Endothelial cell (in vitro differentiated cells): Measurements from ENCODE around the gene DGKB. TPM values are rescaled to one million over a fixed set of nuclear protein-coding genes. Genes with fewer than 3 reads are reported as not detected.

Experiments used
- DNase-seq: peaks from one replicate; pipeline ENCODE4 v3.0.0; 2021; ENCODE audit warnings: low spot score
- H3K27ac Mint-ChIP-seq: one replicate; pipeline ENCODE4 v1.8.0; 2021; ENCODE audit warnings: mixed read lengths, inconsistent platforms; ENCODE audit not compliant: unreplicated experiment
- H3K27me3 Mint-ChIP-seq: one replicate; pipeline ENCODE4 v1.8.0; 2021; ENCODE audit warnings: mild to moderate bottlenecking, moderate library complexity, mixed read lengths, inconsistent platforms; ENCODE audit not compliant: unreplicated experiment
- H3K36me3 Mint-ChIP-seq: one replicate; pipeline ENCODE4 v1.8.0; 2021; ENCODE audit warnings: mild to moderate bottlenecking, low read depth, mixed read lengths, inconsistent platforms; ENCODE audit not compliant: unreplicated experiment
- H3K4me1 Mint-ChIP-seq: one replicate; pipeline ENCODE4 v1.8.0; 2021; ENCODE audit warnings: mild to moderate bottlenecking, mixed read lengths, inconsistent platforms; ENCODE audit not compliant: unreplicated experiment
- H3K4me3 Mint-ChIP-seq: one replicate; pipeline ENCODE4 v1.8.0; 2021; ENCODE audit warnings: mild to moderate bottlenecking, mixed read lengths, inconsistent platforms; ENCODE audit not compliant: unreplicated experiment
- H3K9me3 Mint-ChIP-seq: one replicate; pipeline ENCODE4 v1.8.0; 2021; ENCODE audit warnings: mixed read lengths, inconsistent platforms; ENCODE audit not compliant: unreplicated experiment
- total RNA-seq: library from RNA; stranded (reverse); fragmentation: NEBNext Ultra II Directional; extraction: Animal tissue kit (Norgen Biotek cat#: 25700); gene quantifications from one replicate; pipeline ENCODE4 v1.2.1, GENCODE V29; 2021; ENCODE audit not compliant: unreplicated experiment
- TF ChIP-seq, protein P1 (sequence below): fragments of 200-600 bp; sonication (generic); IDR thresholded peaks from one replicate; pipeline ENCODE4 v1.5.0; 2021; ENCODE audit warnings: antibody characterized with exemption; ENCODE audit not compliant: unreplicated experiment

The DGKB gene
- total RNA-seq, 1 donor from 2014 or later: 0.46 TPM

DNA sequence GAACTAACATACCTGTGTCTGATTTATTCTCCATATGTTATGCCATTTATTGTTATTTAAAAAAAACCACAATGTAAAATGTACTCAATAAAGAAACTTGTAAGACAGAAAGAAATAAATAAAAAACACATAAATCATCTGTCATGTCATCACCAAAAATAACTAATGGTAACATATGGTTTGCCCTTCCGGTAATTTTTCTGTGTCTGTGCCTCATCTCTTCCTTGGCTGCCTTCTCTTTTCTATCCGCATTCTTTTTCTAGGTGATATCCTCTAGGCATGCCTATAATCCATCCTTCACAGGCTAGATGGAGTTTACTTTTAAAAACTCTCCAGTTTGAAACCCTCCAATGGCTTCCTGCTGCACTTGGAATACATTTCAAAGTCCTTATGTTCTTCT, 609.1 kb downstream of the DGKB start:
- TF ChIP-seq, protein P1, sequence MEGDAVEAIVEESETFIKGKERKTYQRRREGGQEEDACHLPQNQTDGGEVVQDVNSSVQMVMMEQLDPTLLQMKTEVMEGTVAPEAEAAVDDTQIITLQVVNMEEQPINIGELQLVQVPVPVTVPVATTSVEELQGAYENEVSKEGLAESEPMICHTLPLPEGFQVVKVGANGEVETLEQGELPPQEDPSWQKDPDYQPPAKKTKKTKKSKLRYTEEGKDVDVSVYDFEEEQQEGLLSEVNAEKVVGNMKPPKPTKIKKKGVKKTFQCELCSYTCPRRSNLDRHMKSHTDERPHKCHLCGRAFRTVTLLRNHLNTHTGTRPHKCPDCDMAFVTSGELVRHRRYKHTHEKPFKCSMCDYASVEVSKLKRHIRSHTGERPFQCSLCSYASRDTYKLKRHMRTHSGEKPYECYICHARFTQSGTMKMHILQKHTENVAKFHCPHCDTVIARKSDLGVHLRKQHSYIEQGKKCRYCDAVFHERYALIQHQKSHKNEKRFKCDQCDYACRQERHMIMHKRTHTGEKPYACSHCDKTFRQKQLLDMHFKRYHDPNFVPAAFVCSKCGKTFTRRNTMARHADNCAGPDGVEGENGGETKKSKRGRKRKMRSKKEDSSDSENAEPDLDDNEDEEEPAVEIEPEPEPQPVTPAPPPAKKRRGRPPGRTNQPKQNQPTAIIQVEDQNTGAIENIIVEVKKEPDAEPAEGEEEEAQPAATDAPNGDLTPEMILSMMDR: no peak
- Mint-ChIP-seq H3K27me3 (no peaks in the 10 kb centered on the region), H3K4me1 (no peaks in the 10 kb centered on the region), H3K4me3 (no peak overlapping the region), H3K36me3 (no peaks in the 10 kb centered on the region), H3K27ac (no peak overlapping the region), H3K9me3 (no peaks in the 10 kb centered on the region)
- no peak for DNase-seq

DNA sequence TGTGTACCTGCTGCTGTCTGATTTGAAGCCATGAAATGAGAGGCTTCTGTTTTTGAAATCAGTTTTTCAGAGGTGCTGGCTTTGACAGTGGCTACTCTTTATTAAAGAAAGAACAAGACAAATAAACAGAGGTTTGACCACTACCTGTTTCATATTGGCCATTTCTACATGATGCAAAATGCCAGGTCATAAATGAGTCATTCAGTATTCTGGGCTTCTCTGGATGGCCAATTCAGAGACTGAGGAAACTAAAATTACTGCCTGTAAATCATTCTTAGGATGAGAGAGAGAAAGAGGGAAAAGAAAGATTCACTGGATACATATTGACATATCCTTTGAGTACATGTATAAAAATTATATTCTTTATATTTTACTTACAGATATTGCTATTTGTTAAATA, 609.8 kb downstream of the DGKB start:
- H3K27me3 Mint-ChIP-seq: no peaks in the 10 kb centered on the region

DNA sequence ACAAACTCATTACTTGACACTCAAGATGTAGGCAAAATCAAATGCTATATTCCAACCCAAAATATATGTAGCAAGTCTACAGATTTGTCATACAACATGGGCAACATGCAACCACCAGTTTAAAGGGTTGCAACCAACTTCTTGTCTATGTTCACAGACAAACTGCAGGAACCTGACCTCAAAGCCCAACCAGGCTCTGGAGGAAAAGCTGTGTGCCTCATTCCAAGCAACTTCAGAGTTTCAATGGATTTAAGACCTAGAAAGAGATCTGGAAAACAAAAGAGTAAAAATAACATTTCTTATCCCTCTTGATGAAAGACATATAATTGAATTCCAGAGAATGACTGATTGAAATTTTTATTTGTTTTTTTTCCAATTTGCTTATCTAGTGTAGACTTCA, 612.6 kb downstream of the DGKB start:
- TF ChIP-seq, protein P1: no peak
- H3K4me1 Mint-ChIP-seq: no peaks in the 10 kb centered on the region
- H3K27ac Mint-ChIP-seq: no peak overlapping the region
- H3K4me3 Mint-ChIP-seq: no peak overlapping the region
- no peaks in the 10 kb centered on the region for H3K27me3 Mint-ChIP-seq
- no peaks in the 10 kb centered on the region for H3K36me3 Mint-ChIP-seq
- no peak for DNase-seq
- H3K9me3 Mint-ChIP-seq: no peaks in the 10 kb centered on the region

More for the DNA sequence above, 609.8 kb downstream of the DGKB start:
- Mint-ChIP-seq H3K4me3 (no peak overlapping the region), H3K4me1 (no peaks in the 10 kb centered on the region), H3K36me3 (no peaks in the 10 kb centered on the region), H3K9me3 (no peaks in the 10 kb centered on the region), H3K27ac (no peak overlapping the region)
- no peak for DNase-seq
- TF ChIP-seq, protein P1: no peak

DNA sequence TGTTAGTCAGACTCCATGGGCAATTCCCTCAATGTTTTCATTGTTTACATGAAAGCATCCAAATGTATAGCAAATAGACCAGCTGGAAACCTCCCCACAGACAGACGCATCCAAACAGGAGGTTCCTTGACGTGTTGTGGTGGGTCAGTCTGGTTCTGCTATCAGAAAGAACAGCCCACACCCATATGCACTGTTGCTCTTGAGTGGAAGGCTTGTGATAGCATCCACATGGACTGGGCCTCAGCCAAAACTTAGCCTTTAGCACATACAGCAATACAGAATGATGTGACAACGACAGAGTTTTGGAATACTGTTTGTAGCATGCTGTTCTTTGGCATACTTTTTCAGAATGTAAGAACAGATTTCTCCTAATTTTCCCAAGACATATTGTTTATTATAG, 613.9 kb downstream of the DGKB start:
- TF ChIP-seq, protein P1: no peak
- H3K4me3 Mint-ChIP-seq: no peak overlapping the region
- no peaks in the 10 kb centered on the region for H3K27me3 Mint-ChIP-seq
- H3K4me1 Mint-ChIP-seq: no peaks in the 10 kb centered on the region
- H3K9me3 Mint-ChIP-seq: no peaks in the 10 kb centered on the region
- no peaks in the 10 kb centered on the region for H3K36me3 Mint-ChIP-seq
- H3K27ac Mint-ChIP-seq: no peak overlapping the region
- DNase-seq: no peak

DNA sequence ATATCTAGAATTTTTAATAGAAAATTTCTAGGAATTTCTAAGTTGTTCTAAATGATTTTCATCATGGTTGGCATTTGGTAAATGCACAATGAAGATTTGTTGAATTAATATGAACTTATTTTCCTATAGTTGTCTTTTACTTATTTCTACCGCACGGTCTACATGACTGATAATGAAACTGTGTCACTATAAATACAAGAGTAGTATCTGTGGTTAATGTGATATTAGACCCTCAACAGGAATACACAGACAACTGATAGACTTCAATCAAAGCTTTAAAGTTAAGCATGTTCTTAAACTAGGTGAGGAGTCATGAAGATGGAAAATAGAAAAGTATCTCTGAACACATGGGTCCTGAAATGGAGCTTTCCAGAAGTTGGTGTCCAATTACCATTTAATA, 615.2 kb downstream of the DGKB start:
- Mint-ChIP-seq H3K4me1 (no peaks in the 10 kb centered on the region), H3K36me3 (no peaks in the 10 kb centered on the region), H3K27me3 (no peaks in the 10 kb centered on the region), H3K4me3 (no peak overlapping the region), H3K27ac (no peak overlapping the region), H3K9me3 (no peaks in the 10 kb centered on the region)
- DNase-seq: no peak
- TF ChIP-seq, protein P1: no peak
